ENCODE results near the gene CSH1.

Gene CSH1

GRCh38 chr17:63855185-63855584 is 41.2 kb downstream of the CSH1 start:
- no peaks in the 10 kb centered on the region for H3K9me2 ChIP-seq (replicated peaks; ENCODE audit: control insufficient read depth, low read length)
- no peak overlapping the region for H3K4me3 ChIP-seq (ENCODE audit: low read length)
- H3K79me2 ChIP-seq (ENCODE audit: control insufficient read depth, low read length): no peaks in the 10 kb centered on the region
- no peaks in the 10 kb centered on the region for H3K36me3 ChIP-seq (ENCODE audit: control insufficient read depth, low read length)
- no peak overlapping the region for H3K27ac ChIP-seq (ENCODE audit: low read depth, low read length)
- no peak for TF ChIP-seq CTCF (IDR thresholded peaks at IDR 0.05; ENCODE audit: low read depth, low read length, poor library complexity, severe bottlenecking)
- no peak for TF ChIP-seq EZH2phosphoT487 (IDR thresholded peaks at IDR 0.05; ENCODE audit: borderline replicate concordance, low read length)
- no peaks in the 10 kb centered on the region for H4K20me1 ChIP-seq (ENCODE audit: control insufficient read depth, insufficient read depth, low read depth, low read length)
- H3K9me3 ChIP-seq (ENCODE audit: control insufficient read depth, insufficient read depth, low read length): no peaks in the 10 kb centered on the region
- H3K4me1 ChIP-seq (ENCODE audit: control insufficient read depth, low read length): no peaks in the 10 kb centered on the region
- H3K27me3 ChIP-seq (ENCODE audit: control insufficient read depth, low read length): peaks cover 14% of the 10 kb centered on the region
- H3K4me2 ChIP-seq (ENCODE audit: low read length): no peak overlapping the region
- no peaks in the 10 kb centered on the region for H3F3A ChIP-seq (ENCODE audit: control insufficient read depth, insufficient read depth)

GRCh38 chr17:63854709-63855108 is 41.7 kb downstream of the CSH1 start:
- Histone ChIP-seq H3K4me1 (ENCODE audit: control insufficient read depth, low read length) (no peaks in the 10 kb centered on the region), H3K79me2 (ENCODE audit: control insufficient read depth, low read length) (no peaks in the 10 kb centered on the region), H3K36me3 (ENCODE audit: control insufficient read depth, low read length) (no peaks in the 10 kb centered on the region), H3K27ac (ENCODE audit: low read depth, low read length) (no peak overlapping the region), H3K4me3 (ENCODE audit: low read length) (no peak overlapping the region), H3K4me2 (ENCODE audit: low read length) (no peak overlapping the region), H3F3A (ENCODE audit: control insufficient read depth, insufficient read depth) (no peaks in the 10 kb centered on the region), H4K20me1 (ENCODE audit: control insufficient read depth, insufficient read depth, low read depth, low read length) (no peaks in the 10 kb centered on the region), H3K27me3 (ENCODE audit: control insufficient read depth, low read length) (peaks cover 9% of the 10 kb centered on the region), H3K9me2 (replicated peaks; ENCODE audit: control insufficient read depth, low read length) (no peaks in the 10 kb centered on the region), H3K9me3 (ENCODE audit: control insufficient read depth, insufficient read depth, low read length) (no peaks in the 10 kb centered on the region)
- TF ChIP-seq CTCF (IDR thresholded peaks at IDR 0.05; ENCODE audit: low read depth, low read length, poor library complexity, severe bottlenecking) (no peak), EZH2phosphoT487 (IDR thresholded peaks at IDR 0.05; ENCODE audit: borderline replicate concordance, low read length) (no peak)

GRCh38 chr17:63853260-63853659 is 43.1 kb downstream of the CSH1 start:
- Histone ChIP-seq H3K27me3 (ENCODE audit: control insufficient read depth, low read length) (peaks cover under 1% of the 10 kb centered on the region; the same call in 1 of the 2 replicates), H3K9me3 (ENCODE audit: control insufficient read depth, insufficient read depth, low read length) (peaks cover 6% of the 10 kb centered on the region), H3K27ac (ENCODE audit: low read depth, low read length) (no peak overlapping the region), H3K4me2 (ENCODE audit: low read length) (no peak overlapping the region), H3K79me2 (ENCODE audit: control insufficient read depth, low read length) (no peaks in the 10 kb centered on the region), H3K36me3 (ENCODE audit: control insufficient read depth, low read length) (no peaks in the 10 kb centered on the region), H3F3A (ENCODE audit: control insufficient read depth, insufficient read depth) (no peaks in the 10 kb centered on the region), H4K20me1 (ENCODE audit: control insufficient read depth, insufficient read depth, low read depth, low read length) (no peaks in the 10 kb centered on the region), H3K4me3 (ENCODE audit: low read length) (no peak overlapping the region), H3K4me1 (ENCODE audit: control insufficient read depth, low read length) (peaks cover 8% of the 10 kb centered on the region), H3K9me2 (replicated peaks; ENCODE audit: control insufficient read depth, low read length) (no peaks in the 10 kb centered on the region)
- TF ChIP-seq EZH2phosphoT487 (IDR thresholded peaks at IDR 0.05; ENCODE audit: borderline replicate concordance, low read length): no peak
- TF ChIP-seq CTCF (IDR thresholded peaks at IDR 0.05; ENCODE audit: low read depth, low read length, poor library complexity, severe bottlenecking): no peak

Measured in DOHH2 (cell line).